GM19351 (cell line): ENCODE results near the gene ERP44.
"Not testable (repeated sequence)": the region's sequence is repeated elsewhere in the genome, so short reads cannot be mapped to it uniquely, and the experiment has no call there.

Experiments used
- ATAC-seq: cut with Tn5 transposase; IDR thresholded peaks from one replicate; pipeline ENCODE4 v1.9.1; 2021; ENCODE audit warnings: mild to moderate bottlenecking, moderate library complexity; ENCODE audit not compliant: unreplicated experiment

Gene ERP44

DNA sequence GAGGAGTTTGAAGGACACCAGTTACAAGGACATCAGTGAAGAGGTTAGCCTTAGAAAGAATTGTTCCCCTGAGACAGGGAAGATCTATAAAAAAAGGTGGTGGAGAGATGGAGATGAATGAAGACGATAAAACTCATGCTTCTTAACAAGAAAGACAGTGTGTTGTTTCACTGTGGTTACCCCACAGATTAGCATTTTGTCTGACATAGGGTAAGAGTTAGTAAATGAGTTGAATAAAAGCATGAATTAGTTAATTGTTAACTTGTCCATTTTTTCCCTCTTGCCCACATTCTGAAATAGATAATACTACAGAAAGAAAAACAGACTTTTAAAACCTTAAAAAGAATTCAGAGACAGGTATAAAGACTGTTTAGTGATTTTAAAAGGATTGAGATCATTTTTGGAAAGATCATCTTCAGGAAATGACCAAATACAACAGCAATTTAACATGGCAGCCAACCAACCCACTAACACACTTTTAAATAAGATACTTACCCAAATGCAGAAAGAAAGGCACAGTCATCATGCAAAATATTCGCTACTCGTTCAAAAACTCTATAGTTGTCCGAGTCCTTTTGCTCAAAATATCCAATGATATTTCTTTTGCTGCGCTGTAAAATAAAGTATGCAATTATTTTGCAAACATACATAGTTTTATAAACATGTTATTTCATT is 78.5 kb downstream of the ERP44 start:
- ATAC-seq = no peak

DNA sequence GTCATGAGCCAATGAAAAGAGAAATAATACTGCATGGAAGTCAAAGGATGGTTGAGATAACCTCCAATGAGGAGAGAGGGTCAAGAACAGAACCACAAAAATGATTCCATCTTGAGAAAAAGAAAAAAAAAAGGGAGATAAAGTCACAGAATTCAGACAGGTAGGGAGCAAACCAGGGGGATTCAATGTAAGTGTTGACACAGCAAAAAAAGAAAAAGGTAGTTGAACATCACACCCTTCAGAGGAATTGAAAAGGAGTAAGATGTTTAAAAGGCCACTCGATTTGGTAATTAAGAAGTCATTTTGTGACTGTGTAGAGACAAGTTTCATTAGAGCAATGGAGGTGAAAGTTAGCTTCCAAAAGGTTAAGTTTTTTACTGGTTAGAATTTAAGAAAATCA is 79.3 kb downstream of the ERP44 start:
- ATAC-seq = no peak

DNA sequence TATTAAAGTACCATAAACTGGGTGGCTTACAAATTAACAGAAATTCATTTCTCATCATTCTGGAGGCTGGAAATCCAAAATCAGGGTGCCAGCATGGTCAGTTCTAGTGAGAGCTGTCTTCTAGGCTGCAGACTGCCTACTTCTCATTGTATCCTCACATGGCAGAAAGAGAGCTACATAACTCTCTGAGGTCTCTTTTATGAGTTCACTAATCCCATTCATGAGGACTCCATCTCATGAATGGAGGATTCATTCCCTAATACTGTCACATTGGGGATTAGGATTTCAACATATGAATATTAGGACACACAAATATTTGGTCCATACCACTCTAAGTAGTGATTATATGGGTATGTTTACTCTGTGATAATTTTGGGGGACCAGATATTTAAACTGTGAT is 84.0 kb downstream of the ERP44 start:
- no peak for ATAC-seq

DNA sequence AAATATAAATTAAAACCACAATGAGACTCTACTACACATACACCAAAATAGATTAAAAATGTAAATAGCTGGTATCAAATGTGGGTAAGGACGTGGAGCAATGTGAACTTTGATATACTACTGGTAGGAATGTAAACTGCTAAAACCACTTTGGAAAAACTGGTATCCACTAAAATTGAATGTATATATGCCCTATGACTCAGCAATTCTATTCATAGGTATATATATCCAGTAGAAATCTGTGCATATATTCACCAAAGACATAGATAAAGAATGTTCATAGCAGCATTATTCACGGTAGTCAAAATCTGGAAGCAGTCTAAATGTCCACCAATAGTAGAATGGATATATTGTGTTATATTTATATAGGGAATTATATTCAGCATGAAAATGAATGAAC is 85.2 kb downstream of the ERP44 start:
- ATAC-seq = no peak

DNA sequence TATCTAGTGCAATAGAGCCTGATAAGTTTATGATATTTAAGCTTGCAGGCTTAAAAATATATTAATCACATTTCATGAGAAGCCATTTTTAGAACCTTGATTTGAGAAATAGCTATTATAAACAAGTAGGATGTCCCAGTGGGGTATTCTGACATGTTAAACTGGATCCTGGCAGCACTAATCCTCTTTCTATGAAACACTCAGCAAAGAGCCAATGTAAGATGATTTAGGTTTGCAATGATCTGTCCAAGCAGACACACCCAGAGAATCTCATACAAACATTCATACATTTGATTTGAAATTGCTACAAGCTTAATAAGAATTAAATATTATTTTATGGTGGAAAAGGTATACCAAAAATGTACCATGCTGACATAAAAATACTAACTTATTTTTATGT is 86.5 kb downstream of the ERP44 start:
- no peak for ATAC-seq

- no peak for ATAC-seq
Observed at GRCh38 chr9:100011062-100011681, 87.6 kb downstream of the ERP44 start.

- no peak for ATAC-seq
Observed at GRCh38 chr9:99999797-100000196, 99.0 kb downstream of the ERP44 start.

- no peak for ATAC-seq
Observed at GRCh38 chr9:99998866-99999265, 99.9 kb downstream of the ERP44 start.

GRCh38 chr9:99998266-99998665 is 100.5 kb downstream of the ERP44 start:
- ATAC-seq = no peak

DNA sequence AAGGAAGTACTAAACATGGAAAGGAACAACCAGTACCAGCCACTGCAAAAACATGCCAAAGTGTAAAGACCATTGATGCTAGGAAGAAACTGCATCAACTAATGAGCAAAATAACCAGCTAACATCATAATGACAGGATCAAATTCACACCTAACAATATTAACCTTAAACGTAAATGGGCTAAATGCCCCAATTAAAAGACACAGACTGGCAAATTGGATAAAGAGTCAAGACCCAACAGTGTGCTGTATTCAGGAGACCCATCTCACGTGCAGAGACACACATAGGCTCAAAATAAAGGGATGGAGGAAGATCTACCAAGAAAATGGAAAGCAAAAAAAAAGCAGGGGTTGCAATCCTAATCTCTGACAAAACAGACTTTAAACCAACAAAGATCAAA is 108.3 kb downstream of the ERP44 start:
- ATAC-seq = not testable (repeated sequence)

DNA sequence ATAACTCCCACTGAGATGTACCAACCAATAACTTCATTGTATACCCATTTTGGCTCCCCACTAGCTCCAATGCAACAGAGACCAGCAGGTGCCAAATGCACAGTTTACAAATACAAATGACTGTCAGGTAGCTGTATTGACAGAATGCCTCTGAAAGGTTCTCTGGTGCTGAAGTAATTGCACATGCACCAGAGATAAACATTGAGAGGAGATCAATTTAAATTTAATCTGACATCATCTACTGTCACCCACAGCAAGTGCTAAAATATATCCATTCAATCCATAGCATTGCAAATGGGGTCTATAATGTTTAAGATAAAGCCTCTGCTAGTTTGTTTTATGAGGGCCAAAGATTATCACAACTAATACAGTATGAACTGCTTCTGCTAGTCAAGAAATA is 112.2 kb downstream of the ERP44 start:
- ATAC-seq = no peak

DNA sequence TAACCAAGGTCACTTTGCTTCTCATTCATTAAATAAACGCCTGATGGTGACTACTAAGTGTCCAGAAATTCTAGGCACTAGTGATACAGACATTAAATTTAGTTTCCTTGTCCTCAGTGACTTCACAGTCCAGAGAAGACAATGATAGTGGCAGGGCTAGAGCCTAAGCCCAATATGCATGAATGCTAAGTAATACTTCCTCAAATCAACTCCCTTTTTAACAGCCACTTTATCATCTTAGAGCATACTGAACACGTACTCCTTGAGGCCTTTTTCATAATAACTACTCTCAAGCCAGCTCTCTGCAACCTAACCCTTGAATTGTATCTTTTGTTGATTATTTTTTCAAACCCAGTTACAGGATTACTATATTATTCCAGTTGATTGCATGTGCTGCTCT is 118.2 kb downstream of the ERP44 start:
- ATAC-seq = no peak

GRCh38 chr9:99978221-99978620 is 120.6 kb downstream of the ERP44 start:
- no peak for ATAC-seq

- ATAC-seq = no peak
Observed at GRCh38 chr9:99977033-99977792, 121.6 kb downstream of the ERP44 start.

GRCh38 chr9:99973455-99973854 is 125.3 kb downstream of the ERP44 start:
- no peak for ATAC-seq

GRCh38 chr9:99971410-99971809 is 127.4 kb downstream of the ERP44 start:
- ATAC-seq = no peak

DNA sequence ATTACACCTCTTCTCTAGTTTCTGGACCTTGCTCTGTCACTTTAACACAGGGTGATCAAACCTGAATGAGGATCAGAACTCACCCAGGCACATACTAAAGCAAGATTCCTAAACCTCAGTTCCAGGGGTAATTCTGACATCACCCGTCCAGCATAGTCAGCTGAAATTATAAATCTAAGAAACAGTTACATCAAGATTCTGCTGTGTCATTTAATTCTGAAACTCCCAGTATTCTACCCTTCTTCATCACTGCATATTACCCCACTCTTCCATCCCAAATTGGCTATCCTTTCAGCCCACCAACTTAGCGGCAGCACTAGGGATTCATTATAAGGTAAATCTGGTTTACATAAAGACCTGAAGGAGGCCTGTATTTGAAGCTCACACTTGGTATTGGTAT is 128.3 kb downstream of the ERP44 start:
- ATAC-seq = no peak

DNA sequence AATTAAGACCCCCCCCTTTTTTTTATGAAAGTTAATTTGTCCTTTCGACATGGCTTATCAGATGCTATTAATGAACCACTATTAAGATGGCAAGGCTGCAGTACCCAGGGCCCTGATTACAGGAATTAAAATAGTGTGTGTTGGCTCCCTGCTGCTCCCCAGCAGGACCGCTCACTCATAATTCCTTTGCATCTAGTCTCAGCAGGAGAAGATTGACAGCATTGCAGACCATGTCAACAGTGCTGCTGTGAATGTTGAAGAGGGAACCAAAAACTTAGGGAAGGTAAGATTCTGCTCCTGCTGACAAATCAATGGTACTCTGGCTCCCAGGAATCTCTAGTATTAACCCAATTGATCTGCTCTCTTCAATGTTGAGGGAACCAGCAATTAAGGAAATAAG is 131.3 kb downstream of the ERP44 start:
- ATAC-seq = no peak

GRCh38 chr9:99966716-99967115 is 132.1 kb downstream of the ERP44 start:
- ATAC-seq = no peak

DNA sequence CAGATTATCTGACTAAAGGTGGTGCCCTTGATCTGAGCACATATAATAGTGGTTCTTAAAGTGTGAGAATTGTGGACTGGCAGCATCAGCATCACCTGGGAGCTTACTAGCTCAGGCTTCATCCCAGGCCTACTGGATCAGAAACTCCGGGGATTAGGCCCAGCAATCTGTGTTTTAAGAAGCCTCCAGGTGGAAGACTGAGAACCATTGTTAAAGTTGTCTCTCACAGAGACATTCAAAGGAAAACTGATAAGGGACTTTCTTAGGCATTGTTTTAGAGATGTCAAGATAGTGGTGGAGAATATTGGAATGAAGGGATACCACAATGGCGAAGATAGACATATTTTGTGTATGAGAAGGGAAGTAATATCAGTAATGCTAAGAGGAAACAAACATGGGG is 132.8 kb downstream of the ERP44 start:
- ATAC-seq = no peak

- no peak for ATAC-seq
Observed at GRCh38 chr9:99964336-99964735, 134.5 kb downstream of the ERP44 start.

DNA sequence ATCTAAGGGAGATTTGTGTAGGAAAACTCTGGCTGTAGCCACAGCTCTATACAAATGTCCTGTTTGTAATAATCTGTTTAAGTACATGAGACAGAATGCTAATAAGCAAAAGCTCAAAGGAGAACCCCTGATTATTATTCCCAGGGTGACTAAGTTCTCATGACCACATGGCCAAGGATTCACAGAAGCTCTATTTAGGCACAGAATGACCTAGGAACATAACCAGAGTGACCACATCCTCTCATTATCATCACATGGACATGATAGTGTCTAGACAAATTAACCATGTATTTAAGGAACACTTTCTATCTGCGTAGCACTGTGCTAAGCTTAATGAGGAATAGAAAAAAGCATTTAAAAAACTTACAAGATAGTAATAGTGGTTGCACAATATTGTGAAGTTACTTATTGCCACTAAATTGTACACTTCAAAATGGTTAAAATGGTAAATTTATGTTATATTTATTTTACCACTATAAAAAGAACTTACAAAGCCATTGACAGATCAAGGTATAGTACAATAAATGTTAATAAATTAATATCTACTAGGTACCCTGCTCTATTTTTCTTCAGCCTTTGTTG is 136.0 kb downstream of the ERP44 start:
- no peak for ATAC-seq
